HCT116 (cell line): ENCODE data around the gene ATF7. TPM values are rescaled to one million over a fixed set of nuclear protein-coding genes. Genes with fewer than 3 reads are reported as not detected.

Source experiments
- ATAC-seq: fragments of 200-7000 bp; cut with Tn5 transposase; 2 replicates; pipeline ENCODE4 v1.9.1; 2020; ENCODE audit warnings: mild to moderate bottlenecking, moderate library complexity
- BruUV-seq: library from RNA; stranded (reverse); fragments of 400-500 nt; replicated peaks from 2 replicates; lab custom pipeline; 2021; lab: Mats Ljungman, UMichigan
- CTCF ChIA-PET: fragments of 300-600 bp; sonication (Branson Sonifier 250); formaldehyde crosslinking; loops from one replicate; lab custom pipeline; 2021; ENCODE audit warnings: antibody characterized with exemption; lab: Charles Lee
- POLR2A ChIA-PET: fragments of 300-600, 350-600 bp; sonication (Branson Sonifier 250); formaldehyde crosslinking; loops from one replicate; lab custom pipeline; 2021; ENCODE audit warnings: antibody characterized with exemption; lab: Charles Lee
- RAD21 ChIA-PET, 2 experiments: fragments of 300-600 bp; sonication (Branson Sonifier 250); formaldehyde crosslinking; loops; one replicate each; lab custom pipeline; 2023; ENCODE audit warnings: low total read pairs in 2 of 2; ENCODE audit not compliant: uncharacterized antibody in 2 of 2, unreplicated experiment in 2 of 2, low non-redundant PET in 1 of 2; lab: Charles Lee
- DNase-seq: peaks from one replicate; pipeline ENCODE4 v3.0.0-alpha.2; 2010; ENCODE audit warnings: low read depth, low spot score
- H2AFZ ChIP-seq: fragments of 200-600 bp; shearing (Covaris generic), sonication (generic); 2 replicates; pipeline ENCODE4 v1.6.1; 2017; ENCODE audit warnings: low read depth, mixed run types, mixed read lengths, antibody characterized with exemption, low read length; ENCODE audit not compliant: poor library complexity, severe bottlenecking
- H3K27ac ChIP-seq: 2 replicates; pipeline ENCODE4 v1.5.1; 2012; ENCODE audit warnings: low read depth, low read length
- H3K27me3 ChIP-seq: fragments of 200-600 bp; sonication (generic); 2 replicates; pipeline ENCODE4 v1.6.1; 2016; ENCODE audit warnings: mixed run types, low read length, mixed read lengths; ENCODE audit not compliant: insufficient read depth
- H3K36me3 ChIP-seq, 2 experiments: fragments of 200-500 bp in 1 of 2; fragments of 200-600 bp in 1 of 2; sonication (Bioruptor generic) in 1 of 2; sonication (generic) in 1 of 2; 2 replicates each; pipeline versions ENCODE4 v1.5.1 to v1.6.1; 2014 to 2016; ENCODE audit warnings: low read length in 2 of 2, inconsistent platforms in 1 of 2, mixed read lengths in 1 of 2, mixed run types in 1 of 2; ENCODE audit not compliant: insufficient read depth in 2 of 2, control insufficient read depth in 1 of 2
- H3K4me1 ChIP-seq, 2 experiments: fragments of 200-600 bp in 1 of 2; sonication (generic) in 1 of 2; 2 replicates each; pipeline versions ENCODE4 v1.5.1 to v1.6.1; 2012 to 2017; ENCODE audit warnings: low read length in 2 of 2, inconsistent platforms in 1 of 2, mild to moderate bottlenecking in 1 of 2, mixed read lengths in 1 of 2, mixed run types in 1 of 2, moderate library complexity in 1 of 2; ENCODE audit not compliant: insufficient read depth in 2 of 2, control insufficient read depth in 1 of 2
- H3K4me2 ChIP-seq: fragments of 200-600 bp; sonication (generic); 2 replicates; pipeline ENCODE4 v1.6.1; 2017; ENCODE audit warnings: mixed run types, low read length, mixed read lengths
- H3K4me3 ChIP-seq, 2 experiments: fragments of 200-600 bp in 1 of 2; sonication (generic) in 1 of 2; replicated peaks in 1 of 2; 2 replicates each; pipeline ENCODE4 v1.5.1; 2011 to 2016; ENCODE audit warnings: low read length in 2 of 2, control low read depth in 1 of 2, low read depth in 1 of 2, mild to moderate bottlenecking in 1 of 2, mixed read lengths in 1 of 2, mixed run types in 1 of 2
- H3K79me2 ChIP-seq: fragments of 200-600 bp; sonication (generic); 2 replicates; pipeline ENCODE4 v1.6.1; 2017; ENCODE audit warnings: mild to moderate bottlenecking, mixed run types, low read length, moderate library complexity, mixed read lengths; ENCODE audit not compliant: insufficient read depth
- H3K9ac ChIP-seq: fragments of 200-600 bp; sonication (generic); 2 replicates; pipeline ENCODE4 v1.6.1; 2016; ENCODE audit warnings: low read length, mixed read lengths
- H3K9me2 ChIP-seq: fragments of 200-600 bp; sonication (generic), shearing (Covaris generic); 2 replicates; pipeline ENCODE4 v1.6.1; 2017; ENCODE audit warnings: mixed run types, mild to moderate bottlenecking, moderate library complexity; ENCODE audit not compliant: insufficient read depth
- H3K9me3 ChIP-seq, 2 experiments: fragments of 200-500 bp in 1 of 2; fragments of 200-600 bp in 1 of 2; sonication (Bioruptor generic) in 1 of 2; sonication (generic) in 1 of 2; 2 replicates each; pipeline ENCODE4 v1.6.1; 2014 to 2017; ENCODE audit warnings: low read length in 2 of 2, mixed read lengths in 2 of 2, inconsistent platforms in 1 of 2, low read depth in 1 of 2, mild to moderate bottlenecking in 1 of 2, mixed run types in 1 of 2, moderate library complexity in 1 of 2; ENCODE audit not compliant: control insufficient read depth in 1 of 2, insufficient read depth in 1 of 2
- H4K20me1 ChIP-seq: fragments of 200-600 bp; sonication (generic), shearing (Covaris generic); 2 replicates; pipeline ENCODE4 v1.6.1; 2017; ENCODE audit warnings: mixed run types, mild to moderate bottlenecking, moderate library complexity; ENCODE audit not compliant: insufficient read depth
- ATF3 ChIP-seq: IDR thresholded peaks from 2 replicates; pipeline ENCODE4 v1.6.1; 2012
- CBX3 ChIP-seq: IDR thresholded peaks from 2 replicates; pipeline ENCODE4 v1.6.1; 2012; ENCODE audit warnings: low read depth
- CEBPB ChIP-seq: IDR thresholded peaks from 2 replicates; pipeline ENCODE4 v1.6.1; 2012; ENCODE audit warnings: low read depth
- EGR1 ChIP-seq: IDR thresholded peaks from 2 replicates; pipeline ENCODE4 v1.6.1; 2012; ENCODE audit warnings: low read depth
- ELF1 ChIP-seq: IDR thresholded peaks from 2 replicates; pipeline ENCODE4 v1.6.1; 2012; ENCODE audit warnings: low read depth, borderline replicate concordance
- EZH2phosphoT487 ChIP-seq: fragments of 200-600 bp; IDR thresholded peaks from 2 replicates; pipeline ENCODE4 v1.6.1; 2018; ENCODE audit warnings: antibody characterized with exemption, borderline replicate concordance
- FOSL1 ChIP-seq: IDR thresholded peaks from 2 replicates; pipeline ENCODE4 v1.6.1; 2012; ENCODE audit warnings: low read depth
- JUND ChIP-seq: IDR thresholded peaks from 2 replicates; pipeline ENCODE4 v1.6.1; 2012
- MAX ChIP-seq: IDR thresholded peaks from 2 replicates; pipeline ENCODE4 v1.6.1; 2012
- POLR2A ChIP-seq: IDR thresholded peaks from 2 replicates; pipeline ENCODE4 v1.7.0; 2011; ENCODE audit warnings: borderline replicate concordance; ENCODE audit not compliant: insufficient read depth, insufficient read length; ENCODE audit errors: extremely low read depth
- POLR2AphosphoS5 ChIP-seq: IDR thresholded peaks from 2 replicates; pipeline ENCODE4 v1.6.1; 2011; ENCODE audit warnings: mild to moderate bottlenecking, low read depth, low read length, moderate library complexity
- RAD21 ChIP-seq: IDR thresholded peaks from 2 replicates; pipeline ENCODE4 v1.6.1; 2012; ENCODE audit warnings: low read depth, mild to moderate bottlenecking
- REST ChIP-seq: IDR thresholded peaks from 2 replicates; pipeline ENCODE4 v1.6.1; 2012; ENCODE audit warnings: low read depth
- SIN3A ChIP-seq: IDR thresholded peaks from 2 replicates; pipeline ENCODE4 v1.6.1; 2012; ENCODE audit warnings: low read depth
- SP1 ChIP-seq: IDR thresholded peaks from 2 replicates; pipeline ENCODE4 v1.6.1; 2012; ENCODE audit warnings: low read depth
- TCF7L2 ChIP-seq: IDR thresholded peaks from 2 replicates; pipeline ENCODE4 v1.7.0; 2011; ENCODE audit warnings: borderline replicate concordance, inconsistent platforms; ENCODE audit not compliant: insufficient read depth, insufficient read length; ENCODE audit errors: extremely low read depth
- ZBTB33 ChIP-seq: IDR thresholded peaks from 2 replicates; pipeline ENCODE4 v1.6.1; 2011; ENCODE audit warnings: mild to moderate bottlenecking, low read length, moderate library complexity; ENCODE audit not compliant: insufficient replicate concordance; ENCODE audit errors: extremely low read depth
- ZFX ChIP-seq: fragments of 450-650 bp; IDR thresholded peaks from 2 replicates; pipeline ENCODE4 v1.6.1; 2017
- intact Hi-C: fragments of 100-400 bp; cut with micrococcal nuclease; formaldehyde crosslinking; loops from 2 replicates; pipeline ENCODE4 v1.10.0; 2022
- total RNA-seq: library from RNA; stranded (reverse); gene quantifications from one replicate; pipeline ENCODE4 v1.2.1, GENCODE V29; 2021; ENCODE audit not compliant: unreplicated experiment

The ATF7 gene
- total RNA-seq, 1 experiment from 2014 or later = 24.0 TPM

GRCh38 chr12:53467880-53468279 lies 158.3 kb downstream of the ATF7 start:
- ChIA-PET CTCF (no interaction called here), RAD21 (no interaction called here), POLR2A (no interaction called here)
- Histone ChIP-seq H2AFZ (no peak overlapping the region), H3K4me1 (no peaks in the 10 kb centered on the region), H3K27me3 (no peaks in the 10 kb centered on the region), H4K20me1 (peaks cover 39% of the 10 kb centered on the region), H3K9ac (no peak overlapping the region), H3K4me3 (no peak overlapping the region), H3K36me3 (peaks cover 92 to 95% of the 10 kb centered on the region in 2 experiments), H3K9me2 (no peaks in the 10 kb centered on the region), H3K79me2 (peaks cover 99% of the 10 kb centered on the region), H3K9me3 (no peaks in the 10 kb centered on the region), H3K27ac (no peak overlapping the region), H3K4me2 (no peak overlapping the region)
- no peak for ATAC-seq
- intact Hi-C loops = no loop called here
- TF ChIP-seq ATF3 (no peak), EGR1 (no peak), SIN3A (no peak), POLR2AphosphoS5 (no peak)
- DNase-seq = no peak
- TSS peak; percentile 15 for BruUV-seq

- ATAC-seq = no peak
- Histone ChIP-seq H3K36me3 (peaks cover 94 to 96% of the 10 kb centered on the region in 2 experiments), H3K79me2 (peaks cover 99% of the 10 kb centered on the region), H3K4me1 (no peaks in the 10 kb centered on the region), H3K9me2 (no peaks in the 10 kb centered on the region), H3K4me3 (no peak overlapping the region), H3K9ac (no peak overlapping the region), H3K4me2 (no peak overlapping the region), H3K9me3 (no peaks in the 10 kb centered on the region), H3K27ac (no peak overlapping the region), H2AFZ (no peak overlapping the region), H4K20me1 (peaks cover 40% of the 10 kb centered on the region; the same call in 1 of the 2 replicates), H3K27me3 (no peaks in the 10 kb centered on the region)
- no peak for DNase-seq
- no TSS peak for BruUV-seq
- POLR2A ChIA-PET = no interaction called here
- intact Hi-C loops = no loop called here
- CTCF ChIA-PET = no interaction called here
- RAD21 ChIA-PET = no interaction called here
- TF ChIP-seq ZBTB33 (no peak), ELF1 (no peak), RAD21 (no peak), REST (no peak), MAX (no peak), CBX3 (no peak), EGR1 (no peak), FOSL1 (no peak), SP1 (no peak), SIN3A (no peak), JUND (no peak), EZH2phosphoT487 (no peak), CEBPB (no peak), TCF7L2 (no peak), POLR2A (no peak), ZFX (no peak)
These were observed 159.1 kb downstream of the ATF7 start for GRCh38 chr12:53467082-53467481.
